Measurements from ENCODE around the gene UGT2A3. TPM values are rescaled to one million over a fixed set of nuclear protein-coding genes. Genes with fewer than 3 reads are reported as not detected.

The UGT2A3 gene
- total and polyA plus RNA-seq, 10 donors = not detected

DNA sequence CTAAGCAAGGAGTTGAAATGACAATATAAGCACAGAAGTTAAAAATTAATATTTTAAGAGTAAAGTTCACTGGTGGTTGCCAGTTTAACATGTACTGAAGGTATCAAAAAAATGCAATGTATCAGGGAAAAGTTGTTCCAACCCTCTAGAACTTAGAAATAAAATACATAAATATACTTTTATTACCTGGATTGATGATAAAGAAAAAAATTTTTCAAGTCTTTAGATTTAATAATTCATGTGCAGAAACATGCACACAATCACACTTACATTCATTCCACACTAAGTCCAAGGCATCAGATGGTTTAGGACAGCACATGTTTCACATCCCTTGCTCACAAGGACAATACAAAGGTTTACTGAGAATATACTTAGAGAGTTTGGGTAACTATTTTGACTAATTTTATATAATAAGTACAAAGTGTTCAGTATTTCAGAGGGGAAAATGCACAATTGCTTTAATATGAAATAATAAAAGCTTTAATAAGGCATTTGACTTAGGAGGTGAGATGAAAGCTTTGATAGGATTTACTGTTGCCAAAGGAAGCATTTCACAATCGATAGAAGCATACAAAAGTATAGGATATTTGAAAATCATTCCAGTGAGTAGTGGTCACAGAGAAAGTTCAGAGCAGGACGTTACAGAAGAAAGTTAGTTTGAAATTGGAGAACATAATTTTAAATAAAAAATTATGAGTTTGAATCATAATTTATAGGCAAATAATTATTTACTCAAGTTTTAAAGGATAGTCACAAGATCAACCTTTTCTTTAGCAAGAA is 392 bp upstream of the UGT2A3 start:
- H3K4me3 ChIP-seq = no peak overlapping the region
- no peaks in the 10 kb centered on the region for H3K27me3 ChIP-seq (replicated peaks in 1 of 7)
- peaks cover 0 to 4% (median 0%) of the 10 kb centered on the region in 8 donors for H3K9me3 ChIP-seq
- DNase-seq = no peak
- 23 to 38% (median 32%) methylated on average over 2 of the region's 2 CpGs for WGBS, 5 donors
- no peak overlapping the region for H3K27ac ChIP-seq
- intact Hi-C loops (cut with DNase I; ENCODE audit: low total_unique reads) = no loop called here
- no peaks in the 10 kb centered on the region for H3K36me3 ChIP-seq
- TF ChIP-seq POLR2AphosphoS5 (IDR thresholded peaks at IDR 0.05) = no peak
- no peak for TF ChIP-seq POLR2A (IDR thresholded peaks at IDR 0.05)
- TF ChIP-seq, protein P1, sequence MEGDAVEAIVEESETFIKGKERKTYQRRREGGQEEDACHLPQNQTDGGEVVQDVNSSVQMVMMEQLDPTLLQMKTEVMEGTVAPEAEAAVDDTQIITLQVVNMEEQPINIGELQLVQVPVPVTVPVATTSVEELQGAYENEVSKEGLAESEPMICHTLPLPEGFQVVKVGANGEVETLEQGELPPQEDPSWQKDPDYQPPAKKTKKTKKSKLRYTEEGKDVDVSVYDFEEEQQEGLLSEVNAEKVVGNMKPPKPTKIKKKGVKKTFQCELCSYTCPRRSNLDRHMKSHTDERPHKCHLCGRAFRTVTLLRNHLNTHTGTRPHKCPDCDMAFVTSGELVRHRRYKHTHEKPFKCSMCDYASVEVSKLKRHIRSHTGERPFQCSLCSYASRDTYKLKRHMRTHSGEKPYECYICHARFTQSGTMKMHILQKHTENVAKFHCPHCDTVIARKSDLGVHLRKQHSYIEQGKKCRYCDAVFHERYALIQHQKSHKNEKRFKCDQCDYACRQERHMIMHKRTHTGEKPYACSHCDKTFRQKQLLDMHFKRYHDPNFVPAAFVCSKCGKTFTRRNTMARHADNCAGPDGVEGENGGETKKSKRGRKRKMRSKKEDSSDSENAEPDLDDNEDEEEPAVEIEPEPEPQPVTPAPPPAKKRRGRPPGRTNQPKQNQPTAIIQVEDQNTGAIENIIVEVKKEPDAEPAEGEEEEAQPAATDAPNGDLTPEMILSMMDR (IDR thresholded peaks at IDR 0.05 in 8 of 11, conservative IDR thresholded peaks at IDR 0.05 in 3 of 11) = no peak
- no peaks in the 10 kb centered on the region for H3K4me1 ChIP-seq

DNA sequence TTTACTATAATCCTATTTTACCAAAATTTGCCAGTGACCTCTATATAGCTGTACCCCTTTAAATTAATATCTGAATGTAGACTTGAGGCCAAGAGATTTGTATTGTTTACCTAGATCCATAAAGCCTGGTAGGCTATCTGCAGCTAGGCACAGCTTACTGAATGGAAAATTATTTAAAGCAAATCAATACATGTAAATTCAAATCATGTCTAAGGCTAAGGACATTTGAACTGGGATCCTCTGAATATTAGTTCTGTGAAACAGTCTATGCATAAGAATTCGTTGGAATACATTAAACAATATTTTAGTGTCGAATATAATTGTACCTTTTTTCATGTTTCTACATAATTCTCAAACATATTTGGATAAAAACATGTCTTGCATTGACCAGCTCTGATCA is 1.6 kb downstream of the UGT2A3 start:
- Histone ChIP-seq H3K27ac (no peak overlapping the region), H3K4me3 (no peak overlapping the region), H3K4me1 (no peaks in the 10 kb centered on the region), H3K27me3 (replicated peaks in 1 of 7) (no peaks in the 10 kb centered on the region), H3K36me3 (no peaks in the 10 kb centered on the region), H3K9me3 (peaks cover 0 to 4% (median 0%) of the 10 kb centered on the region in 8 donors)
- TF ChIP-seq, protein P1 (IDR thresholded peaks at IDR 0.05 in 8 of 11, conservative IDR thresholded peaks at IDR 0.05 in 3 of 11) = no peak
- TF ChIP-seq POLR2AphosphoS5 (IDR thresholded peaks at IDR 0.05) (no peak), POLR2A (IDR thresholded peaks at IDR 0.05) (no peak)
- DNase-seq = no peak
- intact Hi-C loops (cut with DNase I; ENCODE audit: low total_unique reads) = no loop called here
- 64 to 81% (median 72%) methylated on average over 2 of the region's 2 CpGs for WGBS, 5 donors

DNA sequence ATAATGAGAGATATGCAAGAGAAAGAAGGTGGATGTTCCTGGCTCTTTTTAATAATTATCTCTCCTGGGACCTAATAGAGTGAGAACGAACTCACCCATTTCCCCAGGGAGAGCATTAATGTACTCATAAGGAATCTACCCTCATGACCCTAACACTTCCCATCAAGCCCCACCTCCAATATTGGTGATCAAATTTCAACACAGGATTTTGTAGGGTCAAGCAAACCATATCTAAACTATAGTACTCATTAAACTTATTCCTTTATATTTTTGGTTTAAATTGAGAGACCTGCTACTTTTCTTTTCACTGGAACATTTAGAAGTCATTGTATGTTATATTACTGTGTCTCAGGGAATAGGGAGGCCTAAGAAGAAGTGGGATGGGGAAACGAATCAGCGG is 2.6 kb downstream of the UGT2A3 start:
- Histone ChIP-seq H3K27me3 (replicated peaks in 1 of 7) (no peaks in the 10 kb centered on the region), H3K4me1 (no peaks in the 10 kb centered on the region), H3K36me3 (no peaks in the 10 kb centered on the region), H3K4me3 (no peak overlapping the region), H3K27ac (no peak overlapping the region), H3K9me3 (peaks cover 0 to 4% (median 0%) of the 10 kb centered on the region in 8 donors)
- TF ChIP-seq, protein P1 (IDR thresholded peaks at IDR 0.05 in 8 of 11, conservative IDR thresholded peaks at IDR 0.05 in 3 of 11) = no peak
- TF ChIP-seq POLR2A (IDR thresholded peaks at IDR 0.05) (no peak), POLR2AphosphoS5 (IDR thresholded peaks at IDR 0.05) (no peak)
- DNase-seq = no peak
- intact Hi-C loops (cut with DNase I; ENCODE audit: low total_unique reads) = no loop called here
- WGBS, 5 donors = 74 to 82% (median 80%) methylated on average over 3 of the region's 3 CpGs

DNA sequence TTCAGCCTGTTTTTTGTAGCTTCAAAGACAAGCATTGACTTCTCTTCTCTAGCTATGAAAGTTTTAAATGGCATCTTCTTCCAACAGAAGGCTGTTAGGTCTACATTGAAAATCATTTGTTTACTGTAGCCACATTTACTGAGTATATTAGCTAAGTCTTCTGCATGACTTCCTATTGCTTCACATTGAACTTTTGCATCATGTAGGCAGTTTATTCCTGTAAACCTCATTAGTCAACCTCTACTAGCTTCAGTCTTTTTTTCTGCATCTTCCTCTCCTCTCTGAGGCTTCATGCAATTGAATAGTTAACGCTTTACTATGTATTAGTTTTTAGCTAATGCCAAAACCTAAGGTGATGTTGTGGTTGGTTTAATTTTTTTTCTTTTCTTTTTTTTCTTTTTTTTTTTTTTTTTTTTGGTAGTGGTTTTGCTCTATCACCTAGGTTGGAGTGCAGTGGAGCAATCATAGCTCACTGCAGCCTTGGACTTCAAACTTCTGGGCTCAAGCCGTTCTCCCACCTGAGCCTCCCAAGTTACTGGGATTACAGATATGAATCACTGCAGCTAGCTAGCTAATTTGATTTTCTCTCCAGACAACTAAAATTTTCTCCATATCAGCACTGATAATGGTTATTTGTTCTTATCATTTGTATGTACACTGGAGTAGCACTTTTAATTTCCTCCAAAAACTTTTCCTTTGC is 3.4 kb downstream of the UGT2A3 start:
- no peaks in the 10 kb centered on the region for H3K27me3 ChIP-seq (replicated peaks in 1 of 7)
- peaks cover 0 to 4% (median 0%) of the 10 kb centered on the region in 8 donors for H3K9me3 ChIP-seq
- intact Hi-C loops (cut with DNase I; ENCODE audit: low total_unique reads) = no loop called here
- no peak overlapping the region for H3K27ac ChIP-seq
- no peaks in the 10 kb centered on the region for H3K36me3 ChIP-seq
- H3K4me1 ChIP-seq = no peaks in the 10 kb centered on the region
- DNase-seq = no peak
- H3K4me3 ChIP-seq = no peak overlapping the region
- 87 to 98% (median 92%) methylated on average over 2 of the region's 2 CpGs for WGBS, 5 donors
- TF ChIP-seq, protein P1 (IDR thresholded peaks at IDR 0.05 in 8 of 11, conservative IDR thresholded peaks at IDR 0.05 in 3 of 11) = no peak
- no peak for TF ChIP-seq POLR2AphosphoS5 (IDR thresholded peaks at IDR 0.05)
- no peak for TF ChIP-seq POLR2A (IDR thresholded peaks at IDR 0.05)
